Lower leg skin (tissue), 4 donors: Measurements from ENCODE around the gene PKDCC. TPM values are rescaled to one million over a fixed set of nuclear protein-coding genes. Genes with fewer than 3 reads are reported as not detected.

Experiments used
- DNase-seq, 2 donors: peaks; one replicate each; pipeline ENCODE4 v3.0.0-alpha.2; 2019; ENCODE audit warnings: low spot score in 2 of 2
- H3K4me3 ChIP-seq: fragments of 200-600 bp; sonication (generic); 2 replicates; pipeline ENCODE4 v1.5.1; 2017; ENCODE audit warnings: mild to moderate bottlenecking, low read depth; ENCODE audit not compliant: poor library complexity, severe bottlenecking
- POLR2A ChIP-seq, 2 donors: fragments of 450-650 bp; IDR thresholded peaks; one replicate each; pipeline ENCODE4 v1.6.1; 2016 to 2017; ENCODE audit warnings: antibody characterized with exemption in 2 of 2, mild to moderate bottlenecking in 1 of 2, moderate library complexity in 1 of 2
- WGBS, 2 donors: methylation state at CpG; one replicate each; pipeline ENCODE4 v1.1.5; 2018; 5-methylcytosine and 5-hydroxymethylcytosine counted together
- intact Hi-C: fragments of 100-400 bp; cut with DNase I; formaldehyde crosslinking; loops from one replicate; pipeline ENCODE4 v1.15.0; 2023; ENCODE audit warnings: low total_unique reads
- total RNA-seq, 4 donors: library from RNA; depleted of rRNA; stranded (reverse); fragments of >200 nt; gene quantifications; one replicate each; pipeline ENCODE4 v1.1.0, GENCODE V29; 2016
- TF ChIP-seq, protein P1 (sequence below), 3 donors: fragments of 450-650 bp; IDR thresholded peaks; one replicate each; pipeline ENCODE4 v1.5.1; 2016; ENCODE audit warnings: antibody characterized with exemption in 3 of 3, mild to moderate bottlenecking in 3 of 3, moderate library complexity in 2 of 3

The PKDCC gene
- total RNA-seq, 4 donors from 2014 or later: 4.0 to 13.3 (median 6.2) TPM

DNA sequence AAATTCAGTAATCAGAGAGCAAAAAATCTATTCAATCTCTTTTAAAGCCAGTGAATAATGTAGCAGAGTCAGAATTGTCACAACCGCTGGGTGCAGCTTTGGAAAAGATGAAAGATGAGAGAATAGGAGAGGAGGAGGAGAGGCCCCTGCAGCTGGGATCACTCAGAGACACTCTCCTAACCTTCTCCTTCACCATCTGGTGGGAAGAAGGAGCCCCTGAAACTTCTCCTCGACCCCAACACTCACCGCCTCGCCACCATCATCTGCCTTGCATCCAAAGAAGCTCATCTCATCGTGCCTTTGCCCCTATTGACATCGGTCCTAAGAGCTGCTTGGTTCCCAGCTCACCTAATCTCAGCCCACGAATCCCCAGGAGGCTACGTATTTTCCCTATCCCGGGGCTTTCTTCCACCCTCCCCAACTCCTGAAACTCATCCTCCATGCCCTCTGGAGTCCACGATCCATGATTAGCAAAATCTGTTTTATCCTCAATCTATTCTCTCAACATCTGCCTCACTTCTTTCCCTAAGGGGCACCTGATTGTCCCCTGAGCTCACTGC, 58.5 kb downstream of the PKDCC start:
- intact Hi-C loops: no loop called here
- H3K4me3 ChIP-seq: no peak overlapping the region
- WGBS, 2 donors: 79 to 83% methylated on average over 10 of the region's 10 CpGs
- DNase-seq: peak in 1 of 2 donors; percentile 60
- no peak for TF ChIP-seq POLR2A (IDR thresholded peaks at IDR 0.05)
- TF ChIP-seq, protein P1, sequence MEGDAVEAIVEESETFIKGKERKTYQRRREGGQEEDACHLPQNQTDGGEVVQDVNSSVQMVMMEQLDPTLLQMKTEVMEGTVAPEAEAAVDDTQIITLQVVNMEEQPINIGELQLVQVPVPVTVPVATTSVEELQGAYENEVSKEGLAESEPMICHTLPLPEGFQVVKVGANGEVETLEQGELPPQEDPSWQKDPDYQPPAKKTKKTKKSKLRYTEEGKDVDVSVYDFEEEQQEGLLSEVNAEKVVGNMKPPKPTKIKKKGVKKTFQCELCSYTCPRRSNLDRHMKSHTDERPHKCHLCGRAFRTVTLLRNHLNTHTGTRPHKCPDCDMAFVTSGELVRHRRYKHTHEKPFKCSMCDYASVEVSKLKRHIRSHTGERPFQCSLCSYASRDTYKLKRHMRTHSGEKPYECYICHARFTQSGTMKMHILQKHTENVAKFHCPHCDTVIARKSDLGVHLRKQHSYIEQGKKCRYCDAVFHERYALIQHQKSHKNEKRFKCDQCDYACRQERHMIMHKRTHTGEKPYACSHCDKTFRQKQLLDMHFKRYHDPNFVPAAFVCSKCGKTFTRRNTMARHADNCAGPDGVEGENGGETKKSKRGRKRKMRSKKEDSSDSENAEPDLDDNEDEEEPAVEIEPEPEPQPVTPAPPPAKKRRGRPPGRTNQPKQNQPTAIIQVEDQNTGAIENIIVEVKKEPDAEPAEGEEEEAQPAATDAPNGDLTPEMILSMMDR (IDR thresholded peaks at IDR 0.05): no peak

DNA sequence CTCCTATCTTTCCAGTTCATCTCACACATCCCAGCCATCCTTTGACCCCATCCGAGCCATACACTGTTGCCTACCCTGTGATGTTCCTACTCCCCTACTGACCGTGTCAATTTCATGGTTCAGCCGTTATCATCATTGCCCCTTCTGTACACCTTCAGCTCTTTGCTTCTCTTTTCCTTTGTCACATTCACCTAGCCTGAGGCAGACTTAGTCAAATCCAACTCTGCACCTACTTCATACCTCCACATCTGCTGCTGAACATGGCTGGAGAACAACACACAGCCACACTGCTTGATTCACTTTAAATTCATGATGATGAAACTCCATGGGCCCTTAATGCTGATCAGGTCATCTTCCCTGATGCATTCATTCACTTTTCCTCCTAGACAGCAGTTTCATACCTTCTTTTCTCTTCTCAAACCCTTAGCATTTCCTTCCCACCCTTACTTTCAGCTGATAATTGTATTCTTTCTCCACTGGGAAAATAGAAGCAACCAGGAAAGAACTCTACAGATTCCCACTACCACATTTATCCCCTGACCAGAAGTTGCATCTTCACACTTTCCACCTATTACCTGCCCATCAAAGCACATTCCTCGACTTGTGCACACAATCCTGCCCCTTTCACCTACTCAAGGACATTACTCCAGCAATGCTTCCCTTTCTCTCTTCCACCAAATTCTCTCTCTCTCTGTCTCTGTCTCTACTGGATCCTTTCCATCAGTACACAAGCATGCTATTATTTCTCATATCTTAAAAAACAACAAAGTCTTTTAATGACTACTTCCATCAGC, 59.6 kb downstream of the PKDCC start:
- TF ChIP-seq POLR2A (IDR thresholded peaks at IDR 0.05): no peak
- TF ChIP-seq, protein P1 (IDR thresholded peaks at IDR 0.05): no peak
- DNase-seq: peak in 1 of 2 donors; percentile 23
- H3K4me3 ChIP-seq: no peak overlapping the region
- 93 to 95% methylated on average over 4 of the region's 4 CpGs for WGBS, 2 donors
- intact Hi-C loops: no loop called here

Other genes starting within 250 kb of the PKDCC start
- gene EML4, start 121.3 kb downstream of the PKDCC start, total RNA-seq: 10 to 100 TPM; 29.5 to 37.4 (median 33.6) TPM